HCT116 (cell line): Measurements from ENCODE around the gene IVD. TPM values are rescaled to one million over a fixed set of nuclear protein-coding genes. Genes with fewer than 3 reads are reported as not detected.

Source experiments
- ATAC-seq: fragments of 200-7000 bp; cut with Tn5 transposase; 2 replicates; pipeline ENCODE4 v1.9.1; 2020; ENCODE audit warnings: mild to moderate bottlenecking, moderate library complexity
- BruUV-seq: library from RNA; stranded (reverse); fragments of 400-500 nt; replicated peaks from 2 replicates; lab custom pipeline; 2021; lab: Mats Ljungman, UMichigan
- CTCF ChIA-PET: fragments of 300-600 bp; sonication (Branson Sonifier 250); formaldehyde crosslinking; loops from one replicate; lab custom pipeline; 2021; ENCODE audit warnings: antibody characterized with exemption; lab: Charles Lee
- POLR2A ChIA-PET: fragments of 300-600, 350-600 bp; sonication (Branson Sonifier 250); formaldehyde crosslinking; loops from one replicate; lab custom pipeline; 2021; ENCODE audit warnings: antibody characterized with exemption; lab: Charles Lee
- RAD21 ChIA-PET, 2 experiments: fragments of 300-600 bp; sonication (Branson Sonifier 250); formaldehyde crosslinking; loops; one replicate each; lab custom pipeline; 2023; ENCODE audit warnings: low total read pairs in 2 of 2; ENCODE audit not compliant: uncharacterized antibody in 2 of 2, unreplicated experiment in 2 of 2, low non-redundant PET in 1 of 2; lab: Charles Lee
- DNase-seq: peaks from one replicate; pipeline ENCODE4 v3.0.0-alpha.2; 2010; ENCODE audit warnings: low read depth, low spot score
- H2AFZ ChIP-seq: fragments of 200-600 bp; shearing (Covaris generic), sonication (generic); 2 replicates; pipeline ENCODE4 v1.6.1; 2017; ENCODE audit warnings: low read depth, mixed run types, mixed read lengths, antibody characterized with exemption, low read length; ENCODE audit not compliant: poor library complexity, severe bottlenecking
- H3K27ac ChIP-seq: 2 replicates; pipeline ENCODE4 v1.5.1; 2012; ENCODE audit warnings: low read depth, low read length
- H3K27me3 ChIP-seq: fragments of 200-600 bp; sonication (generic); 2 replicates; pipeline ENCODE4 v1.6.1; 2016; ENCODE audit warnings: mixed run types, low read length, mixed read lengths; ENCODE audit not compliant: insufficient read depth
- H3K36me3 ChIP-seq, 2 experiments: fragments of 200-500 bp in 1 of 2; fragments of 200-600 bp in 1 of 2; sonication (Bioruptor generic) in 1 of 2; sonication (generic) in 1 of 2; 2 replicates each; pipeline versions ENCODE4 v1.5.1 to v1.6.1; 2014 to 2016; ENCODE audit warnings: low read length in 2 of 2, inconsistent platforms in 1 of 2, mixed read lengths in 1 of 2, mixed run types in 1 of 2; ENCODE audit not compliant: insufficient read depth in 2 of 2, control insufficient read depth in 1 of 2
- H3K4me1 ChIP-seq, 2 experiments: fragments of 200-600 bp in 1 of 2; sonication (generic) in 1 of 2; 2 replicates each; pipeline versions ENCODE4 v1.5.1 to v1.6.1; 2012 to 2017; ENCODE audit warnings: low read length in 2 of 2, inconsistent platforms in 1 of 2, mild to moderate bottlenecking in 1 of 2, mixed read lengths in 1 of 2, mixed run types in 1 of 2, moderate library complexity in 1 of 2; ENCODE audit not compliant: insufficient read depth in 2 of 2, control insufficient read depth in 1 of 2
- H3K4me2 ChIP-seq: fragments of 200-600 bp; sonication (generic); 2 replicates; pipeline ENCODE4 v1.6.1; 2017; ENCODE audit warnings: mixed run types, low read length, mixed read lengths
- H3K4me3 ChIP-seq, 2 experiments: fragments of 200-600 bp in 1 of 2; sonication (generic) in 1 of 2; replicated peaks in 1 of 2; 2 replicates each; pipeline ENCODE4 v1.5.1; 2011 to 2016; ENCODE audit warnings: low read length in 2 of 2, control low read depth in 1 of 2, low read depth in 1 of 2, mild to moderate bottlenecking in 1 of 2, mixed read lengths in 1 of 2, mixed run types in 1 of 2
- H3K79me2 ChIP-seq: fragments of 200-600 bp; sonication (generic); 2 replicates; pipeline ENCODE4 v1.6.1; 2017; ENCODE audit warnings: mild to moderate bottlenecking, mixed run types, low read length, moderate library complexity, mixed read lengths; ENCODE audit not compliant: insufficient read depth
- H3K9ac ChIP-seq: fragments of 200-600 bp; sonication (generic); 2 replicates; pipeline ENCODE4 v1.6.1; 2016; ENCODE audit warnings: low read length, mixed read lengths
- H3K9me2 ChIP-seq: fragments of 200-600 bp; sonication (generic), shearing (Covaris generic); 2 replicates; pipeline ENCODE4 v1.6.1; 2017; ENCODE audit warnings: mixed run types, mild to moderate bottlenecking, moderate library complexity; ENCODE audit not compliant: insufficient read depth
- H3K9me3 ChIP-seq, 2 experiments: fragments of 200-500 bp in 1 of 2; fragments of 200-600 bp in 1 of 2; sonication (Bioruptor generic) in 1 of 2; sonication (generic) in 1 of 2; 2 replicates each; pipeline ENCODE4 v1.6.1; 2014 to 2017; ENCODE audit warnings: low read length in 2 of 2, mixed read lengths in 2 of 2, inconsistent platforms in 1 of 2, low read depth in 1 of 2, mild to moderate bottlenecking in 1 of 2, mixed run types in 1 of 2, moderate library complexity in 1 of 2; ENCODE audit not compliant: control insufficient read depth in 1 of 2, insufficient read depth in 1 of 2
- H4K20me1 ChIP-seq: fragments of 200-600 bp; sonication (generic), shearing (Covaris generic); 2 replicates; pipeline ENCODE4 v1.6.1; 2017; ENCODE audit warnings: mixed run types, mild to moderate bottlenecking, moderate library complexity; ENCODE audit not compliant: insufficient read depth
- ATF3 ChIP-seq: IDR thresholded peaks from 2 replicates; pipeline ENCODE4 v1.6.1; 2012
- CTCF ChIP-seq, 3 experiments: fragments of 200-600 bp in 1 of 3; sonication (generic) in 1 of 3; IDR thresholded peaks in 2 of 3; conservative IDR thresholded peaks in 1 of 3; 2 replicates each; pipeline ENCODE4 v1.5.1; 2012 to 2017; ENCODE audit warnings: low read depth in 2 of 3, low read length in 2 of 3, antibody characterized with exemption in 1 of 3, borderline replicate concordance in 1 of 3, control low read depth in 1 of 3, mild to moderate bottlenecking in 1 of 3, mixed read lengths in 1 of 3, mixed run types in 1 of 3, moderate library complexity in 1 of 3; ENCODE audit not compliant: insufficient read depth in 1 of 3
- ELF1 ChIP-seq: IDR thresholded peaks from 2 replicates; pipeline ENCODE4 v1.6.1; 2012; ENCODE audit warnings: low read depth, borderline replicate concordance
- EZH2phosphoT487 ChIP-seq: fragments of 200-600 bp; IDR thresholded peaks from 2 replicates; pipeline ENCODE4 v1.6.1; 2018; ENCODE audit warnings: antibody characterized with exemption, borderline replicate concordance
- MAX ChIP-seq: IDR thresholded peaks from 2 replicates; pipeline ENCODE4 v1.6.1; 2012
- POLR2A ChIP-seq: IDR thresholded peaks from 2 replicates; pipeline ENCODE4 v1.7.0; 2011; ENCODE audit warnings: borderline replicate concordance; ENCODE audit not compliant: insufficient read depth, insufficient read length; ENCODE audit errors: extremely low read depth
- RAD21 ChIP-seq: IDR thresholded peaks from 2 replicates; pipeline ENCODE4 v1.6.1; 2012; ENCODE audit warnings: low read depth, mild to moderate bottlenecking
- REST ChIP-seq: IDR thresholded peaks from 2 replicates; pipeline ENCODE4 v1.6.1; 2012; ENCODE audit warnings: low read depth
- SP1 ChIP-seq: IDR thresholded peaks from 2 replicates; pipeline ENCODE4 v1.6.1; 2012; ENCODE audit warnings: low read depth
- SRF ChIP-seq: IDR thresholded peaks from 2 replicates; pipeline ENCODE4 v1.6.1; 2012; ENCODE audit warnings: low read depth
- TCF7L2 ChIP-seq: IDR thresholded peaks from 2 replicates; pipeline ENCODE4 v1.7.0; 2011; ENCODE audit warnings: borderline replicate concordance, inconsistent platforms; ENCODE audit not compliant: insufficient read depth, insufficient read length; ENCODE audit errors: extremely low read depth
- ZBTB33 ChIP-seq: IDR thresholded peaks from 2 replicates; pipeline ENCODE4 v1.6.1; 2011; ENCODE audit warnings: mild to moderate bottlenecking, low read length, moderate library complexity; ENCODE audit not compliant: insufficient replicate concordance; ENCODE audit errors: extremely low read depth
- intact Hi-C: fragments of 100-400 bp; cut with micrococcal nuclease; formaldehyde crosslinking; loops from 2 replicates; pipeline ENCODE4 v1.10.0; 2022
- total RNA-seq: library from RNA; stranded (reverse); gene quantifications from one replicate; pipeline ENCODE4 v1.2.1, GENCODE V29; 2021; ENCODE audit not compliant: unreplicated experiment

Gene IVD
- total RNA-seq, 1 experiment from 2014 or later: 65.6 TPM

GRCh38 chr15:40438712-40439111, 33.1 kb downstream of the IVD start:
- Histone ChIP-seq H3K79me2 (peaks cover 21% of the 10 kb centered on the region), H4K20me1 (no peaks in the 10 kb centered on the region), H3K4me2 (no peak overlapping the region), H3K27ac (no peak overlapping the region), H3K36me3 (no peaks in the 10 kb centered on the region), H3K9ac (no peak overlapping the region), H3K4me3 (no peak overlapping the region), H3K9me3 (no peaks in the 10 kb centered on the region), H3K9me2 (no peaks in the 10 kb centered on the region), H2AFZ (no peak overlapping the region), H3K27me3 (no peaks in the 10 kb centered on the region), H3K4me1 (peaks cover 10 to 26% of the 10 kb centered on the region in 2 experiments; a peak in 3 of 4 replicates)
- ChIA-PET POLR2A (no interaction called here), CTCF (interaction anchor here (1.6 kb wide), 1 partner anchor 129 kb away, joined by 3 read pairs; no protein-coding TSS in a partner anchor), RAD21 (no interaction called here)
- ATAC-seq: no peak
- TF ChIP-seq EZH2phosphoT487: no peak
- TF ChIP-seq MAX: no peak
- no peak for TF ChIP-seq REST
- TF ChIP-seq ZBTB33: no peak
- TF ChIP-seq CTCF (IDR thresholded peaks at IDR 0.05 in 2 of 3, conservative IDR thresholded peaks at IDR 0.05 in 1 of 3; ENCODE audit: borderline replicate concordance in 1 of 3, insufficient read depth in 1 of 3, low read depth in 2 of 3, low read length in 2 of 3): no peak
- no peak for TF ChIP-seq TCF7L2
- no peak for TF ChIP-seq SP1
- TF ChIP-seq ATF3: no peak
- TF ChIP-seq ELF1: no peak
- no peak for TF ChIP-seq SRF
- no peak for TF ChIP-seq RAD21
- no peak for TF ChIP-seq POLR2A
- no peak for DNase-seq
- no TSS peak for BruUV-seq
- intact Hi-C loops: no loop called here
